CD14-positive monocyte (primary cell): ENCODE data around the gene HAUS7. TPM values are rescaled to one million over a fixed set of nuclear protein-coding genes. Genes with fewer than 3 reads are reported as not detected.

Experiments used
- DNase-seq, 3 donors: peaks; one replicate each; pipeline ENCODE4 v3.0.0-alpha.2; 2011 to 2022
- H2AFZ ChIP-seq: 2 replicates; pipeline ENCODE4 v1.6.0; 2012; ENCODE audit warnings: mild to moderate bottlenecking, low read depth, low read length, inconsistent platforms; ENCODE audit not compliant: insufficient read depth, poor library complexity, severe bottlenecking
- H3K27ac ChIP-seq, 2 donors: 1 replicate in 1 of 2; 2 replicates in 1 of 2; pipeline ENCODE4 v1.5.1; 2012 to 2013; ENCODE audit warnings: low read length in 2 of 2, control low read depth in 1 of 2, inconsistent platforms in 1 of 2, low read depth in 1 of 2, mild to moderate bottlenecking in 1 of 2
- H3K27me3 ChIP-seq, 2 donors: one replicate each; pipeline versions ENCODE4 v1.6.0 to v1.6.1; 2011 to 2013; ENCODE audit warnings: low read length in 2 of 2; ENCODE audit not compliant: control insufficient read depth in 2 of 2, insufficient read depth in 2 of 2
- H3K36me3 ChIP-seq, 2 donors: replicated peaks in 1 of 2; 1 replicate in 1 of 2; 2 replicates in 1 of 2; pipeline versions ENCODE4 v1.5.1 to v1.6.1; 2012 to 2013; ENCODE audit warnings: low read length in 2 of 2, control low read depth in 1 of 2, inconsistent platforms in 1 of 2, mild to moderate bottlenecking in 1 of 2; ENCODE audit not compliant: insufficient read depth in 2 of 2, control insufficient read depth in 1 of 2
- H3K4me1 ChIP-seq, 2 donors: 1 replicate in 1 of 2; 2 replicates in 1 of 2; pipeline versions ENCODE4 v1.5.1 to v1.6.1; 2012 to 2013; ENCODE audit warnings: low read length in 2 of 2, control low read depth in 1 of 2, inconsistent platforms in 1 of 2, mild to moderate bottlenecking in 1 of 2, moderate library complexity in 1 of 2; ENCODE audit not compliant: insufficient read depth in 2 of 2, control insufficient read depth in 1 of 2
- H3K4me2 ChIP-seq: replicated peaks from 2 replicates; pipeline ENCODE3; 2012; ENCODE audit warnings: low read length, moderate library complexity, mild to moderate bottlenecking; ENCODE audit not compliant: poor library complexity, severe bottlenecking; ENCODE audit errors: extremely low read depth
- H3K4me3 ChIP-seq, 3 experiments: fragments of 200-600 bp in 1 of 3; sonication (generic) in 1 of 3; replicated peaks in 1 of 3; 1 replicate in 2 of 3; 2 replicates in 1 of 3; pipeline ENCODE4 v1.5.1; 2011 to 2013; ENCODE audit warnings: low read length in 3 of 3, mild to moderate bottlenecking in 3 of 3, control low read depth in 2 of 3, low read depth in 2 of 3, inconsistent platforms in 1 of 3, moderate library complexity in 1 of 3
- H3K79me2 ChIP-seq: 2 replicates; pipeline ENCODE4 v1.6.0; 2012; ENCODE audit warnings: mild to moderate bottlenecking, control low read depth, inconsistent platforms, low read length, moderate library complexity; ENCODE audit not compliant: insufficient read depth
- H3K9ac ChIP-seq: 2 replicates; pipeline ENCODE4 v1.6.0; 2017; ENCODE audit warnings: low read length, mild to moderate bottlenecking; ENCODE audit not compliant: insufficient read depth, poor library complexity, severe bottlenecking
- H3K9me3 ChIP-seq, 2 donors: replicated peaks in 1 of 2; 1 replicate in 1 of 2; 2 replicates in 1 of 2; pipeline versions ENCODE4 v1.5.1 to v1.6.1; 2012 to 2013; ENCODE audit warnings: low read length in 2 of 2, control low read depth in 1 of 2; ENCODE audit not compliant: control insufficient read depth in 1 of 2, insufficient read depth in 1 of 2
- H4K20me1 ChIP-seq: 2 replicates; pipeline ENCODE4 v1.6.0; 2012; ENCODE audit warnings: mild to moderate bottlenecking, low read length, control low read depth, moderate library complexity; ENCODE audit not compliant: insufficient read depth
- H3K27ac Mint-ChIP-seq, 7 donors: one replicate each; pipeline ENCODE4 v1.8.0; 2020; ENCODE audit warnings: mild to moderate bottlenecking in 7 of 7, mixed read lengths in 7 of 7, moderate library complexity in 6 of 7, inconsistent platforms in 2 of 7
- H3K27me3 Mint-ChIP-seq, 3 donors: one replicate each; pipeline ENCODE4 v1.8.0; 2021 to 2022; ENCODE audit warnings: low read depth in 3 of 3, mild to moderate bottlenecking in 3 of 3, mixed read lengths in 3 of 3, moderate library complexity in 3 of 3, inconsistent platforms in 1 of 3
- H3K36me3 Mint-ChIP-seq, 2 donors: one replicate each; pipeline ENCODE4 v1.8.0; 2020; ENCODE audit warnings: mixed read lengths in 2 of 2, inconsistent platforms in 1 of 2, mild to moderate bottlenecking in 1 of 2
- H3K4me1 Mint-ChIP-seq: one replicate; pipeline ENCODE4 v1.8.0; 2020; ENCODE audit warnings: mild to moderate bottlenecking, mixed read lengths
- H3K4me3 Mint-ChIP-seq, 2 donors: one replicate each; pipeline ENCODE4 v1.8.0; 2020; ENCODE audit warnings: mild to moderate bottlenecking in 2 of 2, mixed read lengths in 2 of 2, moderate library complexity in 1 of 2
- H3K9me3 Mint-ChIP-seq, 7 donors: one replicate each; pipeline ENCODE4 v1.8.0; 2020 to 2022; ENCODE audit warnings: mixed read lengths in 7 of 7, mild to moderate bottlenecking in 6 of 7, moderate library complexity in 6 of 7, inconsistent platforms in 2 of 7
- WGBS: methylation state at CpG from one replicate; pipeline ENCODE4 v1.1.5; 2013; ENCODE audit warnings: missing lambda C conversion rate; ENCODE audit not compliant: insufficient coverage; 5-methylcytosine and 5-hydroxymethylcytosine counted together
- intact Hi-C, 2 donors: fragments of 100-400 bp; cut with micrococcal nuclease; formaldehyde crosslinking; loops; one replicate each; pipeline versions ENCODE4 v1.15.0 to v1.15.1; 2023
- polyA plus RNA-seq, 3 donors: library from polyadenylated mRNA; depleted of rRNA in 1 of 3; unstranded in 2 of 3; stranded (reverse) in 1 of 3; fragments of 300-500 nt in 2 of 3; fragments of >200 nt in 1 of 3; fragmentation: Illumina TruSeq in 2 of 3; gene quantifications; 1 replicate in 2 of 3; 2 replicates in 1 of 3; pipeline ENCODE4 v1.2.3, GENCODE V29; 2012 to 2021
- TF ChIP-seq, protein P1 (sequence below): fragments of 200-600 bp; IDR thresholded peaks from one replicate; pipeline ENCODE4 v1.8.0; 2022; ENCODE audit warnings: antibody characterized with exemption, mild to moderate bottlenecking

Gene HAUS7
- polyA plus RNA-seq, 3 donors = 23.8 to 37.5 (median 26.7) TPM

DNA sequence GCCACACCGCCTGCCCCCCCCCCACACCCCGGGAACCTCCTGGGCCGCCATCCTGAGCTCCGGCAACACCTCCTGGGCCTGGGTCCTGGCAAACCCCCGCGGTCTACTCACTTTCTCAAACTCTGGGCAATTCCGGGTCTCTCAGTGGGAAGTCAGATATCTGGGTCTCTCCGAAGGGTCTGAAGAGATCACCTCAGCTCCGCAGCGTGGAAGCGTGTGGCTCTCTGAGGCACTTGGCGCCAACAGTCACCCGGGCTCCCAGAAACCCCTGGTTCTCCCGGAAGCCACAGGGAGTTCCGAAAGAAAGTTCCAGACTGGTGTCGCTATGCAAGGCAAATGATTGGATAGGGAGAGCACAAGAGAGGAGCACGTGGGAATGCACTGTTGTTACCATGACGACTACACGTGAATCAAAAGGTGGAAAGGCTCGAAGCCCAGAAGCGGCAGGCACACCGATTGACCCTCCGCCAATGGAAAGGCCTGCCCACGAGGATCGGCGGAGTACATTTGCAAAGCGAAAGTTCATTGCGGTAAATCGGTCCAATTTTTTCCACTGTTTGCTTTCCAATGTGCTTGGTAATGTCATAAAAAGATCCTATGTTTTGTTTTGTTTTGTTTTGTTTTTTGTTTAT, 69.1 kb downstream of the HAUS7 start, which contains the start of gene PNMA6E:
Gene PNMA6E, minus strand, starts transcription at position 218 of the 632 bp plus-strand sequence. CDS start 2,501 bp downstream, outside the sequence.
- Histone ChIP-seq H3K4me3 (no peak within 1 kb of the TSS), H3K4me2 (no peak within 1 kb of the TSS), H2AFZ (no peak within 1 kb of the TSS), H3K36me3 (no peaks in the 10 kb centered on the region), H3K27me3 (no peaks in the 10 kb centered on the region), H3K9ac (no peak within 1 kb of the TSS), H3K4me1 (peaks cover 0 to 2% of the 10 kb centered on the region in 2 donors), H4K20me1 (no peaks in the 10 kb centered on the region), H3K79me2 (no peaks in the 10 kb centered on the region), H3K27ac (no peak within 1 kb of the TSS), H3K9me3 (peaks cover 0 to 7% of the 10 kb centered on the region in 2 donors)
- WGBS = 98% methylated on average over 11 of the region's 29 CpGs
- H3K36me3 Mint-ChIP-seq = no peaks in the 10 kb centered on the region
- peak within 1 kb of the TSS in 1 of 7 donors; percentile 41 for H3K27ac Mint-ChIP-seq
- intact Hi-C loops = no loop called here
- TF ChIP-seq, protein P1, sequence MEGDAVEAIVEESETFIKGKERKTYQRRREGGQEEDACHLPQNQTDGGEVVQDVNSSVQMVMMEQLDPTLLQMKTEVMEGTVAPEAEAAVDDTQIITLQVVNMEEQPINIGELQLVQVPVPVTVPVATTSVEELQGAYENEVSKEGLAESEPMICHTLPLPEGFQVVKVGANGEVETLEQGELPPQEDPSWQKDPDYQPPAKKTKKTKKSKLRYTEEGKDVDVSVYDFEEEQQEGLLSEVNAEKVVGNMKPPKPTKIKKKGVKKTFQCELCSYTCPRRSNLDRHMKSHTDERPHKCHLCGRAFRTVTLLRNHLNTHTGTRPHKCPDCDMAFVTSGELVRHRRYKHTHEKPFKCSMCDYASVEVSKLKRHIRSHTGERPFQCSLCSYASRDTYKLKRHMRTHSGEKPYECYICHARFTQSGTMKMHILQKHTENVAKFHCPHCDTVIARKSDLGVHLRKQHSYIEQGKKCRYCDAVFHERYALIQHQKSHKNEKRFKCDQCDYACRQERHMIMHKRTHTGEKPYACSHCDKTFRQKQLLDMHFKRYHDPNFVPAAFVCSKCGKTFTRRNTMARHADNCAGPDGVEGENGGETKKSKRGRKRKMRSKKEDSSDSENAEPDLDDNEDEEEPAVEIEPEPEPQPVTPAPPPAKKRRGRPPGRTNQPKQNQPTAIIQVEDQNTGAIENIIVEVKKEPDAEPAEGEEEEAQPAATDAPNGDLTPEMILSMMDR = no peak
- peaks cover 0 to 10% (median 6%) of the 10 kb centered on the region in 7 donors for H3K9me3 Mint-ChIP-seq
- peaks cover 9% of the 10 kb centered on the region for H3K4me1 Mint-ChIP-seq
- no peak within 1 kb of the TSS for H3K4me3 Mint-ChIP-seq
- DNase-seq = no peak
- peaks cover 0 to 7% (median 2%) of the 10 kb centered on the region in 3 donors for H3K27me3 Mint-ChIP-seq

DNA sequence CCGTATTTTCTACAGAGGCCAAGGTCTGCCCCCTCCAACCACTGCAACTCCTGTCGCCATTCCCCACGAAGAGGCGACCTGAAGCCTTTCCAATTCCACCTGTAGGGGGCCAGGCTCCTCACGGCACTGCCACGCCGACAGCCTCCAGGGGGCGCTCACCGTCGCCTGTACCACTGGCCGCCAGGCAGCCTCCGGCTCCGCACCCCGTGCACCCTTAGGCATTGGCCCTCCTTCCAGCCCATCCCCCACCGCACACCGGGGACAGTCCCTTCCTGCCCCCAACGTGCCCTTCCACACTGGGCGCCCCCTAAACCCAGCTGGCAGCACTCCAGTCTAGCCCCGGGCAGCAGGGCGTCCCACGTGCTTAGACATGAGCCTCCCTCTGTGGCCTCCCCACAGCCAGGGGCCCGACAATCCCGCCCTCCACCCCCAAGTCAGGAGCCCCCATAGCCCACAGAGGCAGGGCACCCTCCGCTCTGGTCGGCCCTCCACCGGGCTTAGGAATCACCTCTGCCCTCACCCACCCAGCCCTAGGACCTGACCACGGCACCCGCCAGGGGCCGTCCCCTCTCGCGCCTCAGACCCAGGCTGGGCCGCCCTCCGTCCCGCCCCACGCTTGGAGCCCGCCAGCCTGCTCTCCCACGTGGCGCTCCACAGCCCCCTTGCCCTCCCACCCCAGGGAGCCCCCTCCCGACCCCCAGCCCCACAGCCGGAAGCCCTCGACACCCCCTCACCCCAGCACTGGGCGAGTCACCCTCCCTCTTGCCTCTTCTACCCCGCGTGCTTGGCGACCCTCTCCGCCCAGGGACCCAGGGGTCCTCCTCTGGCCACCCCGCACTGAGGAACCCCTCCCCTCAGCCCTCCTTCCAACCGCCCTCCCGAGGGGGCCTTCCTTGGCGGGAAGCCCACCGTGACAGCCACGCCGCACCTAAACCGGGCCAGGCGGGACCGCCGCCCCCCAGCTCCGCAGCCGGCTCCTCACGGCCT, 69.9 kb downstream of the HAUS7 start:
- TF ChIP-seq, protein P1 = peak; percentile 85
- Mint-ChIP-seq H3K9me3 (peaks cover 0 to 10% (median 6%) of the 10 kb centered on the region in 7 donors), H3K4me3 (no peak overlapping the region), H3K4me1 (peaks cover 7% of the 10 kb centered on the region), H3K27me3 (peaks cover 0 to 6% (median 6%) of the 10 kb centered on the region in 3 donors), H3K27ac (no peak overlapping the region), H3K36me3 (no peaks in the 10 kb centered on the region)
- DNase-seq = peak; percentile 23 to 51 (median 31)
- Histone ChIP-seq H3K4me3 (no peak overlapping the region), H3K4me2 (no peak overlapping the region), H4K20me1 (no peaks in the 10 kb centered on the region), H3K9ac (no peak overlapping the region), H2AFZ (no peak overlapping the region), H3K9me3 (peaks cover 0 to 7% of the 10 kb centered on the region in 2 donors), H3K36me3 (no peaks in the 10 kb centered on the region), H3K79me2 (no peaks in the 10 kb centered on the region), H3K27ac (no peak overlapping the region), H3K27me3 (no peaks in the 10 kb centered on the region), H3K4me1 (peaks cover 0 to 2% of the 10 kb centered on the region in 2 donors)
- intact Hi-C loops = no loop called here
- WGBS = 53% methylated on average over 4 of the region's 60 CpGs
